Activated CD8-positive, alpha-beta T cell treated with anti-CD3 and anti-CD28 coated beads for 36 hours (primary cell): ENCODE measurements around the gene RUVBL1. TPM values are rescaled to one million over a fixed set of nuclear protein-coding genes. Genes with fewer than 3 reads are reported as not detected.

ENCODE experiments used
- ATAC-seq: fragments of 200-7000 bp; cut with Tn5 transposase; one replicate; pipeline ENCODE4 v1.10.0; 2021; ENCODE audit warnings: mild to moderate bottlenecking, moderate library complexity
- CTCF ChIA-PET: fragments of 350-600 bp; sonication (Branson Sonifier 250); formaldehyde crosslinking; loops from one replicate; lab custom pipeline; 2021; ENCODE audit warnings: antibody characterized with exemption; lab: Charles Lee
- POLR2A ChIA-PET: fragments of 350-600 bp; sonication (Branson Sonifier 250); formaldehyde crosslinking; loops from one replicate; lab custom pipeline; 2021; ENCODE audit warnings: antibody characterized with exemption; lab: Charles Lee
- DNase-seq: peaks from one replicate; pipeline ENCODE4 v3.0.0-alpha.2; 2020
- H3K27ac Mint-ChIP-seq: one replicate; pipeline ENCODE4 v1.8.0; 2021; ENCODE audit warnings: mild to moderate bottlenecking, mixed read lengths
- H3K27me3 Mint-ChIP-seq: one replicate; pipeline ENCODE4 v1.8.0; 2021; ENCODE audit warnings: mixed read lengths
- H3K36me3 Mint-ChIP-seq: one replicate; pipeline ENCODE4 v1.8.0; 2021; ENCODE audit warnings: low read depth, mixed read lengths
- H3K4me1 Mint-ChIP-seq: one replicate; pipeline ENCODE4 v1.8.0; 2021; ENCODE audit warnings: low read depth, mixed read lengths
- H3K4me3 Mint-ChIP-seq: one replicate; pipeline ENCODE4 v1.8.0; 2021; ENCODE audit warnings: mild to moderate bottlenecking, moderate library complexity, mixed read lengths
- H3K9me3 Mint-ChIP-seq: one replicate; pipeline ENCODE4 v1.8.0; 2021; ENCODE audit warnings: mixed read lengths
- intact Hi-C: fragments of 100-400 bp; cut with micrococcal nuclease; formaldehyde crosslinking; loops from one replicate; pipeline ENCODE4 v1.10.0; 2022
- total RNA-seq, 2 experiments: library from RNA; stranded (reverse); gene quantifications; one replicate each; pipeline ENCODE4 v1.2.3, GENCODE V29; 2021
- TF ChIP-seq, protein P1 (sequence below): fragments of 200-600 bp; IDR thresholded peaks from one replicate; pipeline ENCODE4 v1.8.0; 2022; ENCODE audit warnings: antibody characterized with exemption, mild to moderate bottlenecking

RUVBL1 gene
- total RNA-seq, 2 experiments from 2014 or later = 99.0 to 99.5 TPM

DNA sequence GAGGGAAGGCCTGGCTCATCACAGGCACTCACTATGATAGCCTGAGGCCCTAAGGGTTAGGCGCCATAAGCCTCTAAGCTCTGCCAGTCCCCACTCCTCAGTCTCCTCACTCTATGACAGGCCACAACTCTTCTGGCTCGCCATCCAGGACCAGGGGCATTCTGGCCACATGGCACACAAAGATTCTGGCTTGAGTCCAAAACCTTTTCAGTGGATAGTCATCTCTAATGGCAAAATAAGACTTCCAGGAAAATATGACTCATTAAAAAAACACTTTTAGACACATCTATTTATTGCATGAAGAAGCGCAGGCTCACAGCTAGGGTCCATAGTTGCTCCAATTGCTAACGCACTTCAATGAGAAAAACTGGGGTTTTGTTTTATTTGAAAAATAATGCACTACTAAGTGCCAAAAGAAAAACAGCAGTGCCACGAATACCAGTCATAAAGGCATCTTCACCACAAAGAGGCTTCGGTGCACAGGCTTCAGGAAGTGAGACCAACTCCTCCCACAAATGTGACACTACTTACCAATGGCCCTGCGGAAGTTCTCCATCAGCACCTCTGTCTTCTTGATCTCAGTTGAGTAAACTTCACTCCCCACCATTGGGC lies 11.1 kb downstream of the RUVBL1 start:
- CTCF ChIA-PET = interaction anchor here (0.7 to 1.8 kb wide), 7 partner anchors 8 to 59 kb away, joined by 3 to 6 read pairs (median 4); no protein-coding TSS in a partner anchor
- TF ChIP-seq, protein P1, sequence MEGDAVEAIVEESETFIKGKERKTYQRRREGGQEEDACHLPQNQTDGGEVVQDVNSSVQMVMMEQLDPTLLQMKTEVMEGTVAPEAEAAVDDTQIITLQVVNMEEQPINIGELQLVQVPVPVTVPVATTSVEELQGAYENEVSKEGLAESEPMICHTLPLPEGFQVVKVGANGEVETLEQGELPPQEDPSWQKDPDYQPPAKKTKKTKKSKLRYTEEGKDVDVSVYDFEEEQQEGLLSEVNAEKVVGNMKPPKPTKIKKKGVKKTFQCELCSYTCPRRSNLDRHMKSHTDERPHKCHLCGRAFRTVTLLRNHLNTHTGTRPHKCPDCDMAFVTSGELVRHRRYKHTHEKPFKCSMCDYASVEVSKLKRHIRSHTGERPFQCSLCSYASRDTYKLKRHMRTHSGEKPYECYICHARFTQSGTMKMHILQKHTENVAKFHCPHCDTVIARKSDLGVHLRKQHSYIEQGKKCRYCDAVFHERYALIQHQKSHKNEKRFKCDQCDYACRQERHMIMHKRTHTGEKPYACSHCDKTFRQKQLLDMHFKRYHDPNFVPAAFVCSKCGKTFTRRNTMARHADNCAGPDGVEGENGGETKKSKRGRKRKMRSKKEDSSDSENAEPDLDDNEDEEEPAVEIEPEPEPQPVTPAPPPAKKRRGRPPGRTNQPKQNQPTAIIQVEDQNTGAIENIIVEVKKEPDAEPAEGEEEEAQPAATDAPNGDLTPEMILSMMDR = no peak
- H3K27ac Mint-ChIP-seq = peak overlapping the region; percentile 97
- H3K9me3 Mint-ChIP-seq = no peaks in the 10 kb centered on the region
- peak overlapping the region; percentile 18 for H3K4me3 Mint-ChIP-seq
- no peaks in the 10 kb centered on the region for H3K27me3 Mint-ChIP-seq
- peak; percentile 97 for ATAC-seq
- peaks cover 44% of the 10 kb centered on the region for H3K4me1 Mint-ChIP-seq
- H3K36me3 Mint-ChIP-seq = peaks cover 66% of the 10 kb centered on the region
- DNase-seq = peak; percentile 70
- POLR2A ChIA-PET = interaction anchor here (0.5 to 3.9 kb wide), 4 partner anchors 11 to 700 kb away, joined by 3 to 30 read pairs (median 3); partner anchors contain the start of genes RUVBL1 and TPRA1
- intact Hi-C loops = no loop called here

DNA sequence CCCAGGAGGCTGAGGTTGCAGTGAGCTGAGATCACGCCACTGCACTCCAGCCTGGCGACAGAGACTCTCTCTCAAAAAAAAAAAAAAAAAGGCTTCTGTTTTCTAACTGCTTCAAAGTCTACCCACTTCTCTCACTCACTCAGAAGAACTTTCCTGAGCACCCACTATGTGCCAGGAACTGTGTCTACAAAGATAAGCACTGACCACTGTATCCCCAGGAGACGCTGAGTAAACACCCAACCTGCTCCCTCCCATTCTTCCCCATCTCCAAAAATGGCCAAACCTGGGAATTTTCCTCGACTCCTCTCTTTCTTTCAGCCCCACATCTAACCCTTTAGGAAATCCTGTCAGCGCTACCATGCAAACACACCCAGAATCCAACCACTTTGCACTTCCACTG lies 12.5 kb downstream of the RUVBL1 start:
- peaks cover 66% of the 10 kb centered on the region for H3K36me3 Mint-ChIP-seq
- peaks cover 45% of the 10 kb centered on the region for H3K4me1 Mint-ChIP-seq
- no peaks in the 10 kb centered on the region for H3K9me3 Mint-ChIP-seq
- DNase-seq (no peak), ATAC-seq (no peak)
- H3K27ac Mint-ChIP-seq = peak overlapping the region; percentile 97
- no peaks in the 10 kb centered on the region for H3K27me3 Mint-ChIP-seq
- CTCF ChIA-PET = interaction anchor here (1.2 to 2.2 kb wide), 5 partner anchors 12 to 35 kb away, joined by 4 to 10 read pairs (median 5); partner anchors contain the start of gene RUVBL1
- POLR2A ChIA-PET = interaction anchor here (3.9 kb wide), 1 partner anchor 12 kb away, joined by 30 read pairs; the partner anchor contains the start of gene RUVBL1
- no peak overlapping the region for H3K4me3 Mint-ChIP-seq
- intact Hi-C loops = no loop called here
- TF ChIP-seq, protein P1 = no peak

- DNase-seq (no peak), ATAC-seq (no peak)
- TF ChIP-seq, protein P1 = no peak
- Mint-ChIP-seq H3K4me1 (peaks cover 19% of the 10 kb centered on the region), H3K27ac (no peak overlapping the region), H3K27me3 (no peaks in the 10 kb centered on the region), H3K4me3 (no peak overlapping the region), H3K36me3 (peaks cover 56% of the 10 kb centered on the region), H3K9me3 (no peaks in the 10 kb centered on the region)
- intact Hi-C loops = no loop called here
- POLR2A ChIA-PET = no interaction called here
- CTCF ChIA-PET = interaction anchor here (1.3 kb wide), 1 partner anchor 25 kb away, joined by 3 read pairs; no protein-coding TSS in a partner anchor
These were observed 15.8 kb downstream of the RUVBL1 start for GRCh38 chr3:128107834-128108233.

DNA sequence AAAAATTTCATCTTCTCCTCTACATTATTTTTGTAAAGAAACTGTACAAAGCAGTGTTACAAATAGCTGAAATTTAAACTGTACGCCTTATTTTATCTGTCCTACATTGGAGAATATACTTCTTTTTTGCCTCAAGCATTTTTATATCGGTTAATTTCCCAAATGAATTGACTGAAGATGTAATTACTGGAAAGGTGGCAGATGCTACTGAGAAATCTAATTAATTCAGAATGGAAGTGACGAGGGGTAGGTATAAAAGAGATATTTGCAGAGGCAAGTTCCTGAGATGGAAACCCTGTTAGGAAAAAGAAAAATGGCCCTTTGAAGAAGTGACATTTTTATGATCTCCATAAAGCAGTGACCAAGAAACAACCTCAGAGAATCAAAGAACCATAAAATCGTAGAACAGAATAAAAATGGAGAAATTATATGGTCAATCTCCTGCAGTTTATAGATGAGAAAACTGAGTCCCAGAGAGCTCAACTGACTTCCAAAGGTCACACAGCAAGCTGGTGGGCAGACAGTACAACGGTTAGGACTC lies 20.4 kb downstream of the RUVBL1 start:
- intact Hi-C loops = no loop called here
- H3K27ac Mint-ChIP-seq = no peak overlapping the region
- no peaks in the 10 kb centered on the region for H3K9me3 Mint-ChIP-seq
- ChIA-PET CTCF (interaction anchor here (1.3 to 2.3 kb wide), 3 partner anchors 8 to 30 kb away, joined by 3 to 8 read pairs (median 6); no protein-coding TSS in a partner anchor), POLR2A (no interaction called here)
- ATAC-seq (no peak), DNase-seq (no peak)
- TF ChIP-seq, protein P1 = no peak
- no peak overlapping the region for H3K4me3 Mint-ChIP-seq
- H3K36me3 Mint-ChIP-seq = peaks cover 48% of the 10 kb centered on the region
- peaks cover 1% of the 10 kb centered on the region for H3K4me1 Mint-ChIP-seq
- no peaks in the 10 kb centered on the region for H3K27me3 Mint-ChIP-seq

GRCh38 chr3:128100638-128101037 lies 23.0 kb downstream of the RUVBL1 start:
- H3K36me3 Mint-ChIP-seq = peaks cover 50% of the 10 kb centered on the region
- intact Hi-C loops = no loop called here
- TF ChIP-seq, protein P1 = no peak
- no peak overlapping the region for H3K27ac Mint-ChIP-seq
- H3K27me3 Mint-ChIP-seq = no peaks in the 10 kb centered on the region
- no peak overlapping the region for H3K4me3 Mint-ChIP-seq
- DNase-seq (no peak), ATAC-seq (no peak)
- ChIA-PET CTCF (interaction anchor here (1.0 to 3.9 kb wide), 3 partner anchors 29 to 221 kb away, joined by 3 to 21 read pairs (median 3); no protein-coding TSS in a partner anchor), POLR2A (interaction anchor here (1.3 to 1.7 kb wide), 2 partner anchors 18 to 44 kb away, joined by 3 to 5 read pairs; no protein-coding TSS in a partner anchor)
- H3K9me3 Mint-ChIP-seq = no peaks in the 10 kb centered on the region
- H3K4me1 Mint-ChIP-seq = no peaks in the 10 kb centered on the region
